GM18907 (cell line): Measurements from ENCODE around the gene RRM2.

ENCODE experiments used
- ATAC-seq: cut with Tn5 transposase; IDR thresholded peaks from one replicate; pipeline ENCODE4 v1.9.1; 2021; ENCODE audit warnings: mild to moderate bottlenecking, moderate library complexity; ENCODE audit not compliant: unreplicated experiment

Gene RRM2

GRCh38 chr2:10122500-10123280 lies at the start of gene RRM2:
Gene RRM2 (plus strand): TSS chr2:10122739. CDS start chr2:10122799, 60 bp downstream.
- ATAC-seq = peak; percentile 64

- ATAC-seq = no peak
Measured at GRCh38 chr2:10073706-10074105, 48.8 kb upstream of the RRM2 start.

GRCh38 chr2:10075101-10075500 lies 47.4 kb upstream of the RRM2 start:
- ATAC-seq = no peak

- no peak for ATAC-seq
Measured at GRCh38 chr2:10075571-10076209, 46.8 kb upstream of the RRM2 start.

- ATAC-seq = no peak
Measured at GRCh38 chr2:10076511-10076910, 46.0 kb upstream of the RRM2 start.

- ATAC-seq = no peak
Measured at GRCh38 chr2:10076988-10077527, 45.5 kb upstream of the RRM2 start.

- ATAC-seq = no peak
Measured at GRCh38 chr2:10078001-10078400, 44.5 kb upstream of the RRM2 start.

- ATAC-seq = no peak
Measured at GRCh38 chr2:10078704-10079265, 43.8 kb upstream of the RRM2 start.

- peak; percentile 31 for ATAC-seq
Measured at GRCh38 chr2:10079266-10079869, 43.2 kb upstream of the RRM2 start.

GRCh38 chr2:10079870-10080535 lies 42.5 kb upstream of the RRM2 start, which contains the start of gene CYS1:
Gene CYS1 (minus strand): TSS chr2:10080411. CDS start chr2:10080223, 188 bp downstream.
- ATAC-seq = peak; percentile 36

- peak; percentile 34 for ATAC-seq
Measured at GRCh38 chr2:10080536-10081304, 41.8 kb upstream of the RRM2 start.

- ATAC-seq = no peak
Measured at GRCh38 chr2:10083046-10083445, 39.5 kb upstream of the RRM2 start.

- peak; percentile 48 for ATAC-seq
Measured at GRCh38 chr2:10083692-10084211, 38.8 kb upstream of the RRM2 start.

- peak; percentile 1 for ATAC-seq
Measured at GRCh38 chr2:10084223-10084865, 38.2 kb upstream of the RRM2 start.

- ATAC-seq = no peak
Measured at GRCh38 chr2:10085043-10085667, 37.4 kb upstream of the RRM2 start.

GRCh38 chr2:10085668-10086059 lies 36.9 kb upstream of the RRM2 start:
- ATAC-seq = no peak

- ATAC-seq = no peak
Measured at GRCh38 chr2:10086950-10087349, 35.6 kb upstream of the RRM2 start.

GRCh38 chr2:10087360-10087759 lies 35.2 kb upstream of the RRM2 start:
- no peak for ATAC-seq
